KMS-11 (cell line): Measurements from ENCODE around the gene FAM168B.

Source experiments
- H2AFZ ChIP-seq: fragments of 200-600 bp; sonication (generic); 2 replicates; pipeline ENCODE4 v1.6.1; 2016; ENCODE audit warnings: antibody characterized with exemption, mixed run types, low read depth
- H3K27ac ChIP-seq: fragments of 200-600 bp; sonication (generic); 2 replicates; pipeline ENCODE4 v1.6.1; 2016; ENCODE audit warnings: mild to moderate bottlenecking, mixed run types
- H3K27me3 ChIP-seq: fragments of 200-600 bp; sonication (generic); 2 replicates; pipeline ENCODE4 v1.6.1; 2017; ENCODE audit warnings: mild to moderate bottlenecking, low read depth, mixed run types, moderate library complexity; ENCODE audit not compliant: insufficient read depth
- H3K36me3 ChIP-seq: fragments of 200-600 bp; sonication (generic); 2 replicates; pipeline ENCODE4 v1.6.1; 2017; ENCODE audit warnings: mild to moderate bottlenecking, mixed run types; ENCODE audit not compliant: insufficient read depth
- H3K4me1 ChIP-seq: fragments of 200-600 bp; sonication (generic); 2 replicates; pipeline ENCODE4 v1.6.1; 2016; ENCODE audit warnings: mild to moderate bottlenecking, low read depth, mixed run types; ENCODE audit not compliant: poor library complexity, severe bottlenecking
- H3K4me2 ChIP-seq: fragments of 200-600 bp; sonication (generic); 2 replicates; pipeline ENCODE4 v1.7.0; 2016; ENCODE audit warnings: mild to moderate bottlenecking, mixed run types
- H3K4me3 ChIP-seq: fragments of 200-600 bp; sonication (generic); IDR thresholded peaks from 2 replicates; pipeline ENCODE4 v1.6.1; 2017; ENCODE audit warnings: low read depth, low read length, mixed read lengths; ENCODE audit not compliant: insufficient read depth
- H3K79me2 ChIP-seq: fragments of 200-600 bp; sonication (generic); 2 replicates; pipeline ENCODE4 v1.6.1; 2016; ENCODE audit warnings: low read depth, mixed run types; ENCODE audit not compliant: insufficient read depth
- H3K9ac ChIP-seq: fragments of 200-600 bp; sonication (generic); 2 replicates; pipeline ENCODE4 v1.6.1; 2016; ENCODE audit warnings: mild to moderate bottlenecking, mixed run types
- H4K20me1 ChIP-seq: fragments of 200-600 bp; sonication (generic); 2 replicates; pipeline ENCODE4 v1.6.1; 2016; ENCODE audit warnings: mild to moderate bottlenecking, mixed run types; ENCODE audit not compliant: insufficient read depth
- CTCF ChIP-seq: fragments of 200-600 bp; sonication (generic); conservative IDR thresholded peaks from 2 replicates; pipeline ENCODE4 v1.6.1; 2017; ENCODE audit warnings: low read depth, mild to moderate bottlenecking, antibody characterized with exemption, low read length, moderate library complexity, mixed read lengths

Gene FAM168B

DNA sequence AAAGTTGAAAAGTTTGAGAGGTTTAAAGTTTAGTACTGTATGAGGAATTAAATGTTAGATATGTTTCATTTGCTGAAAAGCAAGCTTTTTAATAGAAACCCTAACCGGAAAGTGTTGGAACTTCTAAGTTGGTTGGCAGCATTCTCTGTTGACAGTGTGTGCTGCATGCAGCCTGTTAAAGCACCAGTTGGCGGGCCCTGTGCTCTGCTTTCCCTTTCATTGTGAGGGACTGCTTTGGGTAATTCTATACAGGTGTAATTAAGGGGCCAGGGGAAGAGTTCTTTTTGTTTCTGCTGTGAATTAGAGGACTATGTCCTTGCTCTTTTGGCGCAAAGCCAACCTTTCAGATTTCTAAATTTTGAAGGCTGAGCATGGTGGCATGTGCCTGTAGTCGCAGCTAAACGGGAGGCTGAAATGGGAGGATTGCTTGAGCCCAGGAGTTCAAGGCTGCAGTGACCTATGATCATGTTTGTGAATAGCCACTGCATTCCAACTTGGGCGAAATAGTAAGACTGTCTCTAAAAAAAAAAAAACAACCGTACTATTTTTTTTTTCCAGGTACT lies 32.0 kb upstream of the FAM168B start:
- Histone ChIP-seq H3K36me3 (peaks cover 6% of the 10 kb centered on the region; the same call in 1 of the 2 replicates), H3K9ac (no peak overlapping the region)
- no peak for TF ChIP-seq CTCF

GRCh38 chr2:131123192-131123591 lies 29.9 kb upstream of the FAM168B start:
- no peak overlapping the region for H2AFZ ChIP-seq
- no peak overlapping the region for H3K9ac ChIP-seq
- no peak overlapping the region for H3K4me2 ChIP-seq
- no peak for TF ChIP-seq CTCF
- no peak overlapping the region for H3K4me3 ChIP-seq
- peaks cover 6% of the 10 kb centered on the region; the same call in 1 of the 2 replicates for H3K36me3 ChIP-seq
- H3K4me1 ChIP-seq, result no peaks in the 10 kb centered on the region
- no peaks in the 10 kb centered on the region for H3K27me3 ChIP-seq
- H4K20me1 ChIP-seq, result no peaks in the 10 kb centered on the region
- H3K79me2 ChIP-seq, result peaks cover 35% of the 10 kb centered on the region
- H3K27ac ChIP-seq, result no peak overlapping the region

More for the DNA sequence above, 32.0 kb upstream of the FAM168B start:
- no peak overlapping the region for H3K27ac ChIP-seq
- H3K4me3 ChIP-seq, result no peak overlapping the region
- H3K4me1 ChIP-seq, result no peaks in the 10 kb centered on the region
- H2AFZ ChIP-seq, result no peak overlapping the region
- no peaks in the 10 kb centered on the region for H4K20me1 ChIP-seq
- peaks cover 16% of the 10 kb centered on the region for H3K79me2 ChIP-seq
- no peaks in the 10 kb centered on the region for H3K27me3 ChIP-seq
- H3K4me2 ChIP-seq, result no peak overlapping the region

- H3K79me2 ChIP-seq, result peaks cover 42% of the 10 kb centered on the region
- no peak overlapping the region for H3K4me2 ChIP-seq
- no peak overlapping the region for H3K4me3 ChIP-seq
- 0 out of 2 replicates have a peak, but pooled peaks cover 2% of the 10 kb centered on the region for H4K20me1 ChIP-seq
- H3K9ac ChIP-seq, result no peak overlapping the region
- no peak overlapping the region for H3K27ac ChIP-seq
- H3K36me3 ChIP-seq, result peaks cover 6% of the 10 kb centered on the region; the same call in 1 of the 2 replicates
- H2AFZ ChIP-seq, result no peak overlapping the region
- H3K4me1 ChIP-seq, result no peaks in the 10 kb centered on the region
- H3K27me3 ChIP-seq, result no peaks in the 10 kb centered on the region
- TF ChIP-seq CTCF, result no peak
Observed at GRCh38 chr2:131122496-131122895, 29.2 kb upstream of the FAM168B start.

- TF ChIP-seq CTCF, result no peak
- no peak overlapping the region for H3K4me2 ChIP-seq
- H4K20me1 ChIP-seq, result 0 out of 2 replicates have a peak, but pooled peaks cover 3% of the 10 kb centered on the region
- no peak overlapping the region for H3K27ac ChIP-seq
- H2AFZ ChIP-seq, result no peak overlapping the region
- H3K9ac ChIP-seq, result no peak overlapping the region
- no peak overlapping the region for H3K4me3 ChIP-seq
- H3K36me3 ChIP-seq, result peaks cover 6% of the 10 kb centered on the region; the same call in 1 of the 2 replicates
- no peaks in the 10 kb centered on the region for H3K27me3 ChIP-seq
- no peaks in the 10 kb centered on the region for H3K4me1 ChIP-seq
- peaks cover 50% of the 10 kb centered on the region for H3K79me2 ChIP-seq
Observed at GRCh38 chr2:131121464-131121863, 28.2 kb upstream of the FAM168B start.
